Activated B cell treated with CpG ODN at 0.5 μM for 24 hours (primary cell): ENCODE results near the gene TMEM250. TPM values are rescaled to one million over a fixed set of nuclear protein-coding genes. Genes with fewer than 3 reads are reported as not detected.
"Not testable (repeated sequence)": the region's sequence is repeated elsewhere in the genome, so short reads cannot be mapped to it uniquely, and the experiment has no call there.

ENCODE experiments used
- ATAC-seq: fragments of 200-7000 bp; cut with Tn5 transposase; one replicate; pipeline ENCODE4 v1.10.0; 2021; ENCODE audit warnings: low read depth, mild to moderate bottlenecking, moderate library complexity
- CTCF ChIA-PET: fragments of 350-600 bp; sonication (Branson Sonifier 250); formaldehyde crosslinking; loops from one replicate; lab custom pipeline; 2021; ENCODE audit warnings: antibody characterized with exemption; lab: Charles Lee
- POLR2A ChIA-PET: fragments of 350-600 bp; sonication (Branson Sonifier 250); formaldehyde crosslinking; loops from one replicate; lab custom pipeline; 2021; ENCODE audit warnings: antibody characterized with exemption; lab: Charles Lee
- DNase-seq: peaks from one replicate; pipeline ENCODE4 v3.0.0; 2022
- H3K27ac Mint-ChIP-seq: one replicate; pipeline ENCODE4 v1.8.0; 2020; ENCODE audit warnings: mixed read lengths
- H3K27me3 Mint-ChIP-seq: one replicate; pipeline ENCODE4 v1.8.0; 2021; ENCODE audit warnings: mixed read lengths
- H3K36me3 Mint-ChIP-seq: one replicate; pipeline ENCODE4 v1.8.0; 2021; ENCODE audit warnings: low read depth, mixed read lengths
- H3K4me1 Mint-ChIP-seq: one replicate; pipeline ENCODE4 v1.8.0; 2021; ENCODE audit warnings: mixed read lengths
- H3K4me3 Mint-ChIP-seq: one replicate; pipeline ENCODE4 v1.8.0; 2020; ENCODE audit warnings: mild to moderate bottlenecking, mixed read lengths
- H3K9me3 Mint-ChIP-seq: one replicate; pipeline ENCODE4 v1.8.0; 2020; ENCODE audit warnings: mixed read lengths
- intact Hi-C: fragments of 100-400 bp; cut with micrococcal nuclease; formaldehyde crosslinking; loops from one replicate; pipeline ENCODE4 v1.15.1; 2024
- total RNA-seq: library from RNA; stranded (reverse); gene quantifications from 2 replicates; pipeline ENCODE4 v1.2.3, GENCODE V29; 2022
- TF ChIP-seq, protein P1 (sequence below): fragments of 200-600 bp; IDR thresholded peaks from one replicate; pipeline ENCODE4 v1.8.0; 2022; ENCODE audit warnings: antibody characterized with exemption, mild to moderate bottlenecking

Gene TMEM250
- total RNA-seq, 1 donor from 2014 or later = 23.4 TPM

DNA sequence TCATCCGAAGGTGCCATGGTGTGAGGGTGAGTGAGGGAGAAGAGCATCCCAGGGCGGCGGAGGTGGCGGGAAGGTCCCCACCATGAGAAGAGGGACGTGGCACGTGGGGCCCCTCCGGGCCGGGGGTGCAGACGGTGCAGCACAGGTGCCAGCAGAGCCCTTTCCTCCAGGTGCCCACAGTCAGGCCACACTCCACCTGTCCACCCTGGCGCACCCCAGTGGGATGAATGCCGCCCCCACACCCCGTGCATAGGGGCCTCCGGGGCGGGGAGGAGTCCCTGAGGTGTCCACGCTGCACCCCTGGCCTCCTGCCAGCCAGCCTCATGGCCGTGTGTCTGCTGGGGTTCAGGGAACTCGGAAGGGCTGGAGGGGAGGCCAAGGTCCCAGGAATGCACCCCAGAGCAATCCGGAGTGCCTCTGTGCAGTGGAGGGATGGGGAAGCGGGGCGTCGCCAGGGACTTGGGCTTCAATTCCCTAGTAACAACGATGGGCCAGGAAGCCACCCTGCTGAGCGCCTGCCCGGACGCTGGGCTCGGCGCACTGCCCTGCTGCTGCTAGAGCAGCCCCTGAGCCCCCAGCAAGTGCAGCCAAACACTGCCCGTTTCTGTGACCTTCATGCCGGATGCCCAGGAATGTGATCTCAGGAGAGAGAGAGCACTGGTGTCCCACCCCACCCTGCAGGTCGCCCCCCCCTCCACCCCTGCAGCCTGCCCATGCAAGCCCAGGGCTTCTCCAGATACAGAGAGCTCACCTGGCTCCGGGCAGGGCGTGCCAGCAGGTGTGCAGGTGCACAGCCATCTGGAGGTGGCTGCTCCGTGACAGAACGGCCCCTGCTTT lies 14.8 kb downstream of the TMEM250 start:
- peaks cover 23% of the 10 kb centered on the region for H3K4me1 Mint-ChIP-seq
- CTCF ChIA-PET = no interaction called here
- peaks cover 7% of the 10 kb centered on the region for H3K27me3 Mint-ChIP-seq
- no peaks in the 10 kb centered on the region for H3K9me3 Mint-ChIP-seq
- TF ChIP-seq, protein P1, sequence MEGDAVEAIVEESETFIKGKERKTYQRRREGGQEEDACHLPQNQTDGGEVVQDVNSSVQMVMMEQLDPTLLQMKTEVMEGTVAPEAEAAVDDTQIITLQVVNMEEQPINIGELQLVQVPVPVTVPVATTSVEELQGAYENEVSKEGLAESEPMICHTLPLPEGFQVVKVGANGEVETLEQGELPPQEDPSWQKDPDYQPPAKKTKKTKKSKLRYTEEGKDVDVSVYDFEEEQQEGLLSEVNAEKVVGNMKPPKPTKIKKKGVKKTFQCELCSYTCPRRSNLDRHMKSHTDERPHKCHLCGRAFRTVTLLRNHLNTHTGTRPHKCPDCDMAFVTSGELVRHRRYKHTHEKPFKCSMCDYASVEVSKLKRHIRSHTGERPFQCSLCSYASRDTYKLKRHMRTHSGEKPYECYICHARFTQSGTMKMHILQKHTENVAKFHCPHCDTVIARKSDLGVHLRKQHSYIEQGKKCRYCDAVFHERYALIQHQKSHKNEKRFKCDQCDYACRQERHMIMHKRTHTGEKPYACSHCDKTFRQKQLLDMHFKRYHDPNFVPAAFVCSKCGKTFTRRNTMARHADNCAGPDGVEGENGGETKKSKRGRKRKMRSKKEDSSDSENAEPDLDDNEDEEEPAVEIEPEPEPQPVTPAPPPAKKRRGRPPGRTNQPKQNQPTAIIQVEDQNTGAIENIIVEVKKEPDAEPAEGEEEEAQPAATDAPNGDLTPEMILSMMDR = no peak
- DNase-seq (no peak), ATAC-seq (no peak)
- H3K36me3 Mint-ChIP-seq = no peaks in the 10 kb centered on the region
- no peak overlapping the region for H3K4me3 Mint-ChIP-seq
- POLR2A ChIA-PET = no interaction called here
- H3K27ac Mint-ChIP-seq = no peak overlapping the region
- intact Hi-C loops = no loop called here

DNA sequence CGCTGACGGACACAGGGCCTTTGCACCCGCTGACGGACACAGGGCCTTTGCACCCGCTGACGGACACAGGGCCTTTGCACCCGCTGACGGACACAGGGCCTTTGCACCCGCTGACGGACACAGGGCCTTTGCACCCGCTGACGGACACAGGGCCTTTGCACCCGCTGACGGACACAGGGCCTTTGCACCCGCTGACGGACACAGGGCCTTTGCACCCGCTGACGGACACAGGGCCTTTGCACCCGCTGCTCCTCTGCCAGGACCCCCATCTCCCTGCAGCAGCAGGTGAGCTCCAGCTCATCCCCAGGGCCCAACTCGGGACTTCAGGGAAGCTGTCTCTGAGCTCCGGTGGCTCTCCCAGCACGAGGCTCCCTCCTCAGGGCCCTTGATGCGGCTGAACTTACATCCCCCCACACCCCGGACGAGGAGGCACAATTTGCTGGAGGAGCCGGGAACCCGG lies 17.0 kb downstream of the TMEM250 start:
- DNase-seq, H3K36me3 Mint-ChIP-seq, H3K9me3 Mint-ChIP-seq, H3K4me3 Mint-ChIP-seq, CTCF ChIA-PET, H3K27ac Mint-ChIP-seq, H3K4me1 Mint-ChIP-seq, ATAC-seq, intact Hi-C loops: not testable (repeated sequence)
- H3K27me3 Mint-ChIP-seq = peaks cover 19% of the 10 kb centered on the region
- POLR2A ChIA-PET = interaction anchor here (0.5 kb wide), 1 partner anchor 187 kb away, joined by 4 read pairs; no protein-coding TSS in a partner anchor

DNA sequence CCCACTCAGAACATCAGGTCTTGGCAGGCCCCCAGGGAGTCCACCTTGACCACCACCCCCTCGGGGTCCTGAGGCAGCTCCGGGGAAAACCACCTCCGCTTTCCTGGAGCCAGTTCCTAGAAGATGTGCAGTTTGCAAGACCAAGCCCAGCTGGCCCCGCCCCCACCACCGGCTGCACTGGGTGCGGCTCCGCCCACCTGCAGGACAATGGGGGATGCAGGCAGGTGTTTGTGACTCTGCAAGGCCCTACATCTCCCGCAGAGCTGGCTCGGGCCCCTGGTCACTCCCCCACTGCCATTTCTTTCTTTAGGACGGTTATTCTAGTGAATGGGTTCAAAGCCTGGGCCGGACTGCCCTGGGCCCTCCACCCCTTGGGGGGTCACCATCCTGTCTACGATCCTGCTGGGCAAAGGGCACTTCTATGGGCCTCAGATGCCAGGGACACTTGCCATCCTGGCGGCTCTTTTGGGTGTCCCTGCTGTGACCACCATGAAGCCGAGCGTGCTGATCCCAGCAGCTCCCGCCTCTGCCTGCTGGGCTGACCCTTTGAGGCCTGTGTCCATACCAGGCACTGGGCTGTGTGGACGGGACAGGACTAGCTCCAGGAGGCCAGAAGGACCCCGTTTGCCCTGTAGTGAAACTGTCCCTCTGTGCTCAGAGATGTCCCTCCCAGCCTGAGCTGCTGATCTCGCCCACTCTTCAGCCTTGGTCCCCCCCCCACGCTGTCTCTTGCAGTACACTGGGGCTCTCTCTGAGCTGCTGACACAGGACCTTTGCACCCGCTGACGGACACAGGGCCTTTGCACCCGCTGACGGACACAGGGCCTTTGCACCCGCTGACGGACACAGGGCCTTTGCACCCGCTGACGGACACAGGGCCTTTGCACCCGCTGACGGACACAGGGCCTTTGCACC lies 17.7 kb downstream of the TMEM250 start:
- DNase-seq = no peak
- H3K36me3 Mint-ChIP-seq = no peaks in the 10 kb centered on the region
- no peaks in the 10 kb centered on the region for H3K9me3 Mint-ChIP-seq
- H3K4me3 Mint-ChIP-seq = no peak overlapping the region
- no peak for ATAC-seq
- H3K27me3 Mint-ChIP-seq = peaks cover 21% of the 10 kb centered on the region
- POLR2A ChIA-PET = interaction anchor here (0.6 kb wide), 2 partner anchors 280 to 1451 kb away, joined by 3 to 5 read pairs; partner anchors contain the start of gene MRPL41
- peaks cover 5% of the 10 kb centered on the region for H3K4me1 Mint-ChIP-seq
- intact Hi-C loops = no loop called here
- TF ChIP-seq, protein P1 = no peak
- CTCF ChIA-PET = no interaction called here
- H3K27ac Mint-ChIP-seq = no peak overlapping the region

DNA sequence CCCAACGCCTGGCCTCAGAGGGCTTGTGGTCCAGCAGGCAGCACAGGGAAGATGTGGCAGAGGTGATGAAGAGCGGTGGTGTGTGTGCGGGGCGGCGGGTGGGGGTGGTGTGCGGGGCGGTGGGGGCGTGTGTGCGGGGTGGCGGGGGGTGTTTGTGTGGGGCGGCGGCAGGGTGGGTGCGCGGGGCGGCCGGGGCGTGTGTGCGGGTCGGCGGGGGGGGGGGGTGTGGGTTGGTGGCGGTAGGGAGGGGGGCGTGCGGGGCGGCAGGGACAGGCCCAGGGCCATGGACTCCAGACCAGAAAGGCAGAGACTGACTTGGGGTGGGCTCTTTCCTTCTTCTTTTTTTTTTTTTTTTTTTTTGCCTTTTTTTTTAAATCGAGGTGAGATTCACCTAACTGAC lies 19.1 kb downstream of the TMEM250 start:
- intact Hi-C loops = no loop called here
- Mint-ChIP-seq H3K36me3 (no peaks in the 10 kb centered on the region), H3K4me1 (peaks cover 2% of the 10 kb centered on the region), H3K27me3 (peaks cover 18% of the 10 kb centered on the region), H3K27ac (no peak overlapping the region), H3K9me3 (no peaks in the 10 kb centered on the region), H3K4me3 (no peak overlapping the region)
- DNase-seq = no peak
- TF ChIP-seq, protein P1 = no peak
- ChIA-PET POLR2A (no interaction called here), CTCF (no interaction called here)
- no peak for ATAC-seq

DNA sequence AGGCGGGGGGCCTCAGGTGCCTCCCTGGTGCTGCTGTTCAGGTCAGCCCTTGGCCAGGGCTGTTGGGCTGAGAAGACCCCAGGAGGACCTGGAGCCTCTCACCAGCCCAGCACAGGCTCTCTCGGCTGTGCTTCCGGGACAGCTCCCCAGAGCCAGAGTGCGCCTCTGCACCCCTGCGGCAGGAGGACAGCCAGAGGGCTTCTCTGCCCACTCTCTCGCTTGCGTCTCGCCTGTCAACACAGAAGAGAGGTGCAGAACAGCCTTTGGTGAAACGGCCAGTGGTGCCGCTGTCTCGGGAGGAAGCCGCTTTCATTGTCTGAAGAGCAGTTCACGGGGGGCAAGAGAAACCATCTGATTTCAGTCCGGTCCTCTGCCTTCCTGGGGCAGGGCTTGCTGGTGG lies 19.8 kb downstream of the TMEM250 start:
- no peak for DNase-seq
- POLR2A ChIA-PET = no interaction called here
- intact Hi-C loops = no loop called here
- ATAC-seq = no peak
- TF ChIP-seq, protein P1 = no peak
- CTCF ChIA-PET = no interaction called here
- H3K27me3 Mint-ChIP-seq = peaks cover 18% of the 10 kb centered on the region
- H3K36me3 Mint-ChIP-seq = no peaks in the 10 kb centered on the region
- H3K4me3 Mint-ChIP-seq = no peak overlapping the region
- no peaks in the 10 kb centered on the region for H3K9me3 Mint-ChIP-seq
- no peak overlapping the region for H3K27ac Mint-ChIP-seq
- peaks cover 2% of the 10 kb centered on the region for H3K4me1 Mint-ChIP-seq
